Suprapubic skin (tissue), 4 donors: ENCODE data around the gene ECM1. TPM values are rescaled to one million over a fixed set of nuclear protein-coding genes. Genes with fewer than 3 reads are reported as not detected.
A peak's percentile ranks its signal among the peaks of the same experiment; 100 is the strongest.

Experiments used
- DNase-seq, 2 donors: peaks; one replicate each; pipeline ENCODE4 v3.0.0-alpha.2; 2019; ENCODE audit warnings: low spot score in 2 of 2
- H3K27ac ChIP-seq: fragments of 200-600 bp; sonication (generic); one replicate; pipeline ENCODE4 v1.5.1; 2019
- H3K27me3 ChIP-seq: fragments of 200-600 bp; sonication (generic); one replicate; pipeline ENCODE4 v1.5.1; 2019
- H3K36me3 ChIP-seq: fragments of 200-600 bp; sonication (generic); one replicate; pipeline ENCODE4 v1.5.1; 2019
- H3K4me1 ChIP-seq: fragments of 200-600 bp; sonication (generic); one replicate; pipeline ENCODE4 v1.5.1; 2019
- H3K4me3 ChIP-seq: fragments of 200-600 bp; sonication (generic); one replicate; pipeline ENCODE4 v1.5.1; 2019; ENCODE audit warnings: mild to moderate bottlenecking
- H3K9me3 ChIP-seq: fragments of 200-600 bp; sonication (generic); one replicate; pipeline ENCODE4 v1.5.1; 2019
- EP300 ChIP-seq: sonication (generic); formaldehyde crosslinking; IDR thresholded peaks from one replicate; pipeline ENCODE4 v1.6.1; 2017; ENCODE audit warnings: antibody characterized with exemption
- POLR2A ChIP-seq, 2 donors: fragments of 450-650 bp; IDR thresholded peaks; one replicate each; pipeline ENCODE4 v1.6.1; 2017; ENCODE audit warnings: antibody characterized with exemption in 2 of 2, mild to moderate bottlenecking in 2 of 2, moderate library complexity in 2 of 2
- POLR2AphosphoS5 ChIP-seq, 3 donors: sonication (generic); formaldehyde crosslinking; IDR thresholded peaks; one replicate each; pipeline ENCODE4 v1.6.1; 2017; ENCODE audit warnings: antibody characterized with exemption in 3 of 3
- WGBS: methylation state at CpG from one replicate; pipeline ENCODE4 v1.1.5; 2018; 5-methylcytosine and 5-hydroxymethylcytosine counted together
- total RNA-seq, 4 donors: library from RNA; depleted of rRNA; stranded (reverse); fragments of >200 nt; gene quantifications; one replicate each; pipeline ENCODE4 v1.1.0, GENCODE V29; 2016
- TF ChIP-seq, protein P1 (sequence below), 2 donors: fragments of 200-600 bp in 1 of 2; fragments of 450-650 bp in 1 of 2; sonication (generic) in 1 of 2; IDR thresholded peaks; one replicate each; pipeline ENCODE4 v1.5.1; 2016 to 2019; ENCODE audit warnings: antibody characterized with exemption in 2 of 2, mild to moderate bottlenecking in 1 of 2, moderate library complexity in 1 of 2

The ECM1 gene
- total RNA-seq, 4 donors from 2014 or later = 20.8 to 60.7 (median 44.1) TPM

DNA sequence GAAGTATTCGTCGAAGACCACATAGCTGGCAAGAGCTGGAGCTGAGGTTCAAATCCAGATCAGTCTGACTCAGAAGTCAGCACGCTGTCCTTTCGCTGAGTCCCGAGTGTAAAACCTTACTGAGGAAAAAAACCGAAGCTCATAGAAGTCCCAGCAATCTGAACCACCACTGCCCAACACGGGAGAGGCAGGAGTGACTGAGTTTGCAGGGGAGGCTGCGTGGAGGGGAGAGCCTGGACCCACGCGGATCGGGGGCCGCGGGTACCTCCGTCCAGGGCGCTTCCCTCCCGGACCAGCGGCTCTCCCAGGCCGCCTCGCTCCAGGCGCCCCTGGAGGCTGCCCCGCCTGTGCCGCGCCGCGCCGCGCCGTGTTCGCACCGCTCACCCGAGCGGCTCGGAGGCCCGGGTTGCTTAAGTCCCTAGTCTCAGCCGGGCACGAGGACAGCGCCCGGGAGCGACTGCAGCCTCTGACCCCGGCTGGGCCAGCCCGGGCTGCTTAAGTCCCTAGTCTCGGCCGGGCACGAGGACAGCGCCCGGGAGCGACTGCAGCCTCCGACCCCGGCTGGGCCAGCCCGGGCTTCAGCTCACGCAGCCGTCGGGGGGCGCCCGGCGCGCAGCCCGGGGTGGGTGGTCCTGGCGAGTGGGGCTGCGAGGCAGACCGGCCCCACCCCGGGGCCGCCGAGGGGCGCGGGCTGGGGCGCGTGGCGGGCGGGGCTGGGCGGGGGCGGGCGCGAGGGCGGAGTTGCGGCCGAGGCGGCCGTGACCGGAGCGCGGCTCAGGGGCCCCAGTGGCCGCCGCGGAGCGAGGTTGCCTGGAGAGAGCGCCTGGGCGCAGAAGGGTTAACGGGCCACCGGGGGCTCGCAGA is 41.0 kb downstream of the ECM1 start, which contains the start of gene ADAMTSL4:
ADAMTSL4 (plus strand) TSS at position 777 of the 864 bp plus-strand sequence. CDS start 2,881 bp downstream, outside the sequence.
- under 1% methylated on average over 30 of the region's 91 CpGs for WGBS
- Histone ChIP-seq H3K4me3 (peak within 1 kb of the TSS; percentile 69), H3K4me1 (peaks cover 53% of the 10 kb centered on the region), H3K27ac (peak within 1 kb of the TSS; percentile 88), H3K27me3 (no peaks in the 10 kb centered on the region), H3K9me3 (no peaks in the 10 kb centered on the region), H3K36me3 (no peaks in the 10 kb centered on the region)
- TF ChIP-seq EP300 = no peak
- no peak for TF ChIP-seq POLR2AphosphoS5 (IDR thresholded peaks at IDR 0.05)
- TF ChIP-seq POLR2A (IDR thresholded peaks at IDR 0.05) = no peak
- TF ChIP-seq, protein P1, sequence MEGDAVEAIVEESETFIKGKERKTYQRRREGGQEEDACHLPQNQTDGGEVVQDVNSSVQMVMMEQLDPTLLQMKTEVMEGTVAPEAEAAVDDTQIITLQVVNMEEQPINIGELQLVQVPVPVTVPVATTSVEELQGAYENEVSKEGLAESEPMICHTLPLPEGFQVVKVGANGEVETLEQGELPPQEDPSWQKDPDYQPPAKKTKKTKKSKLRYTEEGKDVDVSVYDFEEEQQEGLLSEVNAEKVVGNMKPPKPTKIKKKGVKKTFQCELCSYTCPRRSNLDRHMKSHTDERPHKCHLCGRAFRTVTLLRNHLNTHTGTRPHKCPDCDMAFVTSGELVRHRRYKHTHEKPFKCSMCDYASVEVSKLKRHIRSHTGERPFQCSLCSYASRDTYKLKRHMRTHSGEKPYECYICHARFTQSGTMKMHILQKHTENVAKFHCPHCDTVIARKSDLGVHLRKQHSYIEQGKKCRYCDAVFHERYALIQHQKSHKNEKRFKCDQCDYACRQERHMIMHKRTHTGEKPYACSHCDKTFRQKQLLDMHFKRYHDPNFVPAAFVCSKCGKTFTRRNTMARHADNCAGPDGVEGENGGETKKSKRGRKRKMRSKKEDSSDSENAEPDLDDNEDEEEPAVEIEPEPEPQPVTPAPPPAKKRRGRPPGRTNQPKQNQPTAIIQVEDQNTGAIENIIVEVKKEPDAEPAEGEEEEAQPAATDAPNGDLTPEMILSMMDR (IDR thresholded peaks at IDR 0.05) = no peak
- no peak for DNase-seq

DNA sequence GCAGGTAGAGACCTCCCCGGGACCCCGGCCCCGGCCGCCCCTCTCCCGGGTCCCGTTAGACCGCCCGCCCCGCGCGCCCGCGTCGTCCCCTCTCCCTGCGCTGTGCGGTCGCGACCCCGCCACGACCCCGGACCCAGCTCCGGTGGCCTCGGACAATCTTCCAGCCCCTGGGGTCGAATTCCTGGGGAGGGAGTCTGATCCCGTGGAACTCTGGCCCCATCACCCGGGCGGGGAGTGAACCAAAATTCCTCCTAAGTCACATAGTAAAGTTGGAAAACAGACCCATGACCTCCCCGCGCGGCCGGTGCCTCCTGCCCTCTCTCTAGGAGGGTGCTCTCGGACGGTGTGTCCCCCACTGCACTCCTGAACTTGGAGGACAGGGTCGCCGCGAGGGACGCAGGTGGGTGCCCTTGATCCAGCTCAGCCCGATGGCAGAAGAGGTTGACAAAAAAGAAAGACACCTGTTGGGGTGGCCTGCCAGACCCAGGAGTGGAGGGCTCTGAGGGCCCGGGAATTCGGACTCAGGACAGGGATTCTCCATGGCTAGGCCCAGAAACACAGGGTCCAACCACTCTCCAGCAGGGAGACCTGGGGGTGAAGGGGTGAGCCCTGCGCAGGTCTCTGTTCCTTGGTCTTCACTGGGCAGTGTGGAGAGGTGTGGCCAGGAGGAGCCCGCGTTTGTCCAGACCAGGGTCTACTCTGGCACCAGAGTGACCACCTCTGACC is 41.8 kb downstream of the ECM1 start:
- peak in 1 of 2 donors; percentile 88 for DNase-seq
- Histone ChIP-seq H3K27me3 (no peaks in the 10 kb centered on the region), H3K4me1 (peaks cover 57% of the 10 kb centered on the region), H3K27ac (peak overlapping the region; percentile 88), H3K36me3 (peaks cover 4% of the 10 kb centered on the region), H3K9me3 (no peaks in the 10 kb centered on the region), H3K4me3 (peak overlapping the region; percentile 69)
- TF ChIP-seq POLR2AphosphoS5 (IDR thresholded peaks at IDR 0.05) (no peak), EP300 (no peak), POLR2A (IDR thresholded peaks at IDR 0.05) (no peak)
- TF ChIP-seq, protein P1 (IDR thresholded peaks at IDR 0.05) = no peak
- WGBS = 18% methylated on average over 22 of the region's 43 CpGs

DNA sequence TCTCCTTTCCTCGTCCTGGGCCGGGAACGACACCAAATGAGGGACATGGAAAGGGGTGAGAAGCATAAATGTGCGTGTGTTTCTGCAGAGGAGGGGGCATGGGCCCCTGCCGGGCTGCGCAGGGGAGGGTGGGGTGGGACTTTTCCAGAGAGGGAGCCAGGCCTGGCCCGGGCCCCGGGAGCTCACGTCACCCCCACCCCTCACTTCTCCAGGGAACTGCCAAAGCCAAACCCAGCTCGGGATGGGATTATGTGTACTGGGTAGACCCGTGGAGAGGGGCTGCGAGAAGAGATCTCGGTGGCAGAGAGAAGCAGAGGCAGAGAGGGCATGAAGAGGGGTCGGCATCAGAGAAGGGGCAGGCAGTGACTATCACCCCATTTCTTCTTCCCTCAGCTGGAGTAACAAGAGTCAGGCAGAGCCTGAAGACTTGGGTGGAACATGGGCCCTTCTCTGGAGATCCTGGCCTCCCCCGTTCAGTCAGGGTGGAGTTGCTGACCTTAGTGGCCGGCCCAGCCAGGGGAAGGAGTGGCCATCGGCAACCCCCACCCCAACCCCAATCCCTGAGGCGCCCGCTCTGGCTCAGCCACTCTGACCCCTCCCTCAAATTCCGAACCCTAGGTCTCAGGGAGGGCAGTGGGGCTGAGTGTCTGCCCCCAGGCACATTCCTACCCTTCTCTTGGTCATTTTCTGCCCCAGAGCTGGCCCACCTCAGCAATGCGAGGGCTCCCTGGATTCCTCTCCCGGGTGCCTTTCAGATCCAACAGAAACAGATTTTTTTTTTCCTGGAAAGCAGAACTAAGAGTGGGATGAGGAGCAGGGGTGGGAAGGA is 42.5 kb downstream of the ECM1 start:
- Histone ChIP-seq H3K4me1 (peaks cover 57% of the 10 kb centered on the region), H3K36me3 (peaks cover 11% of the 10 kb centered on the region), H3K4me3 (peak overlapping the region; percentile 69), H3K27ac (peak overlapping the region; percentile 88), H3K9me3 (no peaks in the 10 kb centered on the region), H3K27me3 (no peaks in the 10 kb centered on the region)
- TF ChIP-seq POLR2AphosphoS5 (IDR thresholded peaks at IDR 0.05) (no peak), POLR2A (IDR thresholded peaks at IDR 0.05) (no peak), EP300 (no peak)
- TF ChIP-seq, protein P1 (IDR thresholded peaks at IDR 0.05) = no peak
- no peak for DNase-seq
- 43% methylated on average over 22 of the region's 22 CpGs for WGBS

DNA sequence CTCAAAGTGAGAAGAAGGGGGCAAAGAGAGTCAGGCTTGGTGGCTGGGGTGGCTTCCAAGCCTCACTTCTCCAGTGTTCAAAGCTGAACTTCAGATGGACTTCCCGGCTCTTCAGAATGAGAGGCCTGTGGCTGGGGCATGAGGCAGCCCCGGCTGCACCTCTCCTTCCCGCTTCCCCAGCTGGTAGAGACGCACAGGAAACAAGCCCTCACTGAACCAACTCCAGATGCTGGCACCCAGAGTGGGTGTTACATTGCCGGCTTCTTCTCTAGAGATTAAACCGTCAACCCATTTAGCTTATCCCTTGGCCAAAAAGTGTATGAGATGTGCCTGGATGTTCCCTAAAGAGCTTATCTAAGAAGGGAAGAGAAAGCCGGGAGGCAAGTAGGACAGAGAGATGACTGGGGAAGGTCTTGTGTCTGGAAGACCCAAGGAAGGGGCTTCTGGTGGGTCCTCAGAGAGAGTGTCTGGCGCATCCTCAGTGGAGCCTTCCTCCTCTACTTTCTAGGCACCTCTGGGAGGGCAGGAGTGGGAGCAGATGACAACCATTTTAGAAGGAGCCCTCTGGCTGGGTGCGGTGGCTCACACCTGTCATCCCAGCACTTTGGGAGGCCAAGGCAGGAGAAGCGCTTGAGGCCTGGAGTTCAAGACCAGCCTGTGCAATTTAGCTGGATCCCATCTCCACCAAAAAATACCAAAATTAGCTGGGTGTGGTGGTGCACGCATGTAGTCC is 43.3 kb downstream of the ECM1 start:
- no peak for TF ChIP-seq POLR2A (IDR thresholded peaks at IDR 0.05)
- TF ChIP-seq, protein P1 (IDR thresholded peaks at IDR 0.05) = no peak
- no peak for TF ChIP-seq EP300
- no peak for TF ChIP-seq POLR2AphosphoS5 (IDR thresholded peaks at IDR 0.05)
- no peak for DNase-seq
- H3K4me3 ChIP-seq = peak overlapping the region; percentile 69
- H3K27me3 ChIP-seq = no peaks in the 10 kb centered on the region
- H3K9me3 ChIP-seq = no peaks in the 10 kb centered on the region
- H3K36me3 ChIP-seq = peaks cover 19% of the 10 kb centered on the region
- H3K27ac ChIP-seq = peak overlapping the region; percentile 88
- WGBS = 51% methylated on average over 11 of the region's 11 CpGs
- peaks cover 57% of the 10 kb centered on the region for H3K4me1 ChIP-seq
